ENCODE measurements around the gene JMJD7. TPM values are rescaled to one million over a fixed set of nuclear protein-coding genes. Genes with fewer than 3 reads are reported as not detected.
A peak's percentile ranks its signal among the peaks of the same experiment; 100 is the strongest.

JMJD7 gene
- total RNA-seq, 3 donors from 2014 or later (not counting 1 experiment from before 2014, with no cell fraction given) = 20.3 to 36.4 (median 28.7) TPM

- Mint-ChIP-seq H3K36me3 (no peaks in the 10 kb centered on the region), H3K27me3 (ENCODE audit: low read depth in 2 of 2) (no peaks in the 10 kb centered on the region), H3K4me1 (peaks cover 11 to 13% of the 10 kb centered on the region in 2 donors), H3K4me3 (no peak overlapping the region), H3K9me3 (no peaks in the 10 kb centered on the region), H3K27ac (no peak overlapping the region)
- no peaks in the 10 kb centered on the region for H3K9me3 ChIP-seq (ENCODE audit: control insufficient read depth, insufficient read depth, low read length)
- WGBS (ENCODE audit: insufficient coverage) = 96% methylated on average over 9 of the region's 10 CpGs
- no peak overlapping the region for H3K27ac ChIP-seq (ENCODE audit: low read length)
- ATAC-seq (no peak), DNase-seq (no peak)
- intact Hi-C loops (cut with micrococcal nuclease) = loop anchor here (5.0 kb wide), 1 partner anchor 77 kb away; no protein-coding TSS in a partner anchor
- peaks cover 10% of the 10 kb centered on the region for H3K4me1 ChIP-seq (ENCODE audit: control insufficient read depth, insufficient read depth, low read length)
- TF ChIP-seq CTCF (IDR thresholded peaks at IDR 0.05) = no peak
- H3K4me3 ChIP-seq (ENCODE audit: low read length) = no peak overlapping the region
- peaks cover 26% of the 10 kb centered on the region for H3K36me3 ChIP-seq (ENCODE audit: control insufficient read depth, insufficient read depth, low read length)
- H3K27me3 ChIP-seq (ENCODE audit: control insufficient read depth, insufficient read depth, low read length) = no peaks in the 10 kb centered on the region
Observed at GRCh38 chr15:41825145-41825544, 2.7 kb upstream of the JMJD7 start.

GRCh38 chr15:41825572-41826535 is 2.0 kb upstream of the JMJD7 start:
- no peaks in the 10 kb centered on the region for H3K27me3 ChIP-seq (ENCODE audit: control insufficient read depth, insufficient read depth, low read length)
- Mint-ChIP-seq H3K27ac (peak overlapping the region in 1 of 2 donors; percentile 72), H3K27me3 (ENCODE audit: low read depth in 2 of 2) (no peaks in the 10 kb centered on the region), H3K9me3 (no peaks in the 10 kb centered on the region), H3K4me1 (peaks cover 12 to 19% of the 10 kb centered on the region in 2 donors), H3K36me3 (no peaks in the 10 kb centered on the region), H3K4me3 (peak overlapping the region; percentile 75)
- ATAC-seq (no peak), DNase-seq (no peak)
- 98% methylated on average over 8 of the region's 13 CpGs for WGBS (ENCODE audit: insufficient coverage)
- peaks cover 23% of the 10 kb centered on the region for H3K36me3 ChIP-seq (ENCODE audit: control insufficient read depth, insufficient read depth, low read length)
- intact Hi-C loops (cut with micrococcal nuclease) = loop anchor here (5.0 kb wide), 1 partner anchor 76 kb away; no protein-coding TSS in a partner anchor
- no peak for TF ChIP-seq CTCF (IDR thresholded peaks at IDR 0.05)
- H3K4me3 ChIP-seq (ENCODE audit: low read length) = no peak overlapping the region
- H3K27ac ChIP-seq (ENCODE audit: low read length) = no peak overlapping the region
- peaks cover 17% of the 10 kb centered on the region for H3K4me1 ChIP-seq (ENCODE audit: control insufficient read depth, insufficient read depth, low read length)
- H3K9me3 ChIP-seq (ENCODE audit: control insufficient read depth, insufficient read depth, low read length) = no peaks in the 10 kb centered on the region

GRCh38 chr15:41827290-41827879 is 507 bp upstream of the JMJD7 start:
- Mint-ChIP-seq H3K9me3 (no peaks in the 10 kb centered on the region), H3K27me3 (ENCODE audit: low read depth in 2 of 2) (no peaks in the 10 kb centered on the region), H3K4me1 (peaks cover 27 to 28% of the 10 kb centered on the region in 2 donors), H3K4me3 (peak overlapping the region; percentile 95), H3K27ac (peak overlapping the region; percentile 79 to 84), H3K36me3 (no peaks in the 10 kb centered on the region)
- Histone ChIP-seq H3K9me3 (ENCODE audit: control insufficient read depth, insufficient read depth, low read length) (no peaks in the 10 kb centered on the region), H3K36me3 (ENCODE audit: control insufficient read depth, insufficient read depth, low read length) (peaks cover 11% of the 10 kb centered on the region), H3K27ac (ENCODE audit: low read length) (no peak overlapping the region), H3K4me3 (ENCODE audit: low read length) (peak overlapping the region; percentile 82), H3K27me3 (ENCODE audit: control insufficient read depth, insufficient read depth, low read length) (no peaks in the 10 kb centered on the region), H3K4me1 (ENCODE audit: control insufficient read depth, insufficient read depth, low read length) (peaks cover 32% of the 10 kb centered on the region)
- ATAC-seq (peak in 2 of 3 donors; percentile 1 to 4), DNase-seq (peak in 1 of 2 donors; percentile 62)
- 3% methylated on average over 37 of the region's 37 CpGs for WGBS (ENCODE audit: insufficient coverage)
- TF ChIP-seq CTCF (IDR thresholded peaks at IDR 0.05) = no peak
- intact Hi-C loops (cut with micrococcal nuclease) = loop anchor here (5.0 kb wide), 1 partner anchor 75 kb away; no protein-coding TSS in a partner anchor

Measured in natural killer cell (primary cell).